OCI-LY1 (cell line): ENCODE data around the gene POLA2.
"Not testable (repeated sequence)": the region's sequence is repeated elsewhere in the genome, so short reads cannot be mapped to it uniquely, and the experiment has no call there.

ENCODE experiments used
- H2AFZ ChIP-seq: fragments of 200-600 bp; sonication (generic), shearing (Covaris generic); 2 replicates; pipeline ENCODE4 v1.6.0; 2014; ENCODE audit warnings: antibody characterized with exemption, mild to moderate bottlenecking, low read length
- H3F3A ChIP-seq: fragments of 200-600 bp; sonication (generic), shearing (Covaris generic); 2 replicates; pipeline ENCODE4 v1.6.0; 2014; ENCODE audit warnings: mild to moderate bottlenecking, antibody characterized with exemption, low read length, moderate library complexity; ENCODE audit not compliant: insufficient read depth
- H3K27ac ChIP-seq: fragments of 200-600 bp; sonication (generic); 2 replicates; pipeline ENCODE4 v1.5.1; 2014; ENCODE audit warnings: low read length, mixed run types, mild to moderate bottlenecking, low read depth; ENCODE audit not compliant: poor library complexity, severe bottlenecking
- H3K27me3 ChIP-seq: fragments of 200-600 bp; sonication (generic); 2 replicates; pipeline ENCODE4 v1.6.0; 2014; ENCODE audit warnings: antibody characterized with exemption, mild to moderate bottlenecking, low read length, moderate library complexity; ENCODE audit not compliant: insufficient read depth
- H3K36me3 ChIP-seq: fragments of 200-600 bp; sonication (generic); 2 replicates; pipeline ENCODE4 v1.6.1; 2014; ENCODE audit warnings: mild to moderate bottlenecking, antibody characterized with exemption, low read length, moderate library complexity, mixed read lengths; ENCODE audit not compliant: insufficient read depth
- H3K4me1 ChIP-seq: fragments of 200-600 bp; sonication (generic); 2 replicates; pipeline ENCODE4 v1.5.1; 2014; ENCODE audit warnings: mild to moderate bottlenecking, low read length, moderate library complexity; ENCODE audit not compliant: insufficient read depth, severe bottlenecking
- H3K4me2 ChIP-seq: fragments of 200-600 bp; sonication (generic), shearing (Covaris generic); 2 replicates; pipeline ENCODE4 v1.6.1; 2014; ENCODE audit warnings: low read length
- H3K4me3 ChIP-seq: fragments of 200-600 bp; sonication (generic); 2 replicates; pipeline ENCODE4 v1.5.1; 2014; ENCODE audit warnings: low read length, low read depth, mild to moderate bottlenecking, mixed read lengths; ENCODE audit not compliant: poor library complexity, severe bottlenecking
- H3K79me2 ChIP-seq: fragments of 200-600 bp; shearing (Covaris generic); 2 replicates; pipeline ENCODE4 v1.6.1; 2016; ENCODE audit warnings: mixed run types, low read length, mixed read lengths; ENCODE audit not compliant: insufficient read depth
- H3K9ac ChIP-seq: fragments of 200-600 bp; sonication (generic), shearing (Covaris generic); 2 replicates; pipeline ENCODE4 v1.6.1; 2014; ENCODE audit warnings: mild to moderate bottlenecking, low read length, mixed read lengths
- H3K9me2 ChIP-seq: fragments of 200-600 bp; sonication (generic), shearing (Covaris generic); 2 replicates; pipeline ENCODE4 v1.6.1; 2014; ENCODE audit warnings: low read depth, mild to moderate bottlenecking, low read length, mixed read lengths
- H3K9me3 ChIP-seq: fragments of 200-600 bp; shearing (Covaris generic); 2 replicates; pipeline ENCODE4 v1.6.1; 2014; ENCODE audit warnings: low read length, mixed read lengths
- H4K20me1 ChIP-seq: fragments of 200-600 bp; sonication (generic), shearing (Covaris generic); 2 replicates; pipeline ENCODE4 v1.6.0; 2016; ENCODE audit warnings: mild to moderate bottlenecking, low read length; ENCODE audit not compliant: insufficient read depth
- EZH2 ChIP-seq: fragments of 200-600 bp; sonication (generic), shearing (Covaris generic); IDR thresholded peaks from 2 replicates; pipeline ENCODE4 v1.8.0; 2017; ENCODE audit warnings: borderline replicate concordance, mixed run types, mild to moderate bottlenecking, antibody characterized with exemption, low read length, moderate library complexity, mixed read lengths
- TF ChIP-seq, protein P1 (sequence below): fragments of 200-600 bp; sonication (generic), shearing (Covaris generic); IDR thresholded peaks from 2 replicates; pipeline ENCODE4 v1.5.1; 2017; ENCODE audit warnings: mild to moderate bottlenecking, antibody characterized with exemption, low read length, moderate library complexity, mixed read lengths

Gene POLA2

DNA sequence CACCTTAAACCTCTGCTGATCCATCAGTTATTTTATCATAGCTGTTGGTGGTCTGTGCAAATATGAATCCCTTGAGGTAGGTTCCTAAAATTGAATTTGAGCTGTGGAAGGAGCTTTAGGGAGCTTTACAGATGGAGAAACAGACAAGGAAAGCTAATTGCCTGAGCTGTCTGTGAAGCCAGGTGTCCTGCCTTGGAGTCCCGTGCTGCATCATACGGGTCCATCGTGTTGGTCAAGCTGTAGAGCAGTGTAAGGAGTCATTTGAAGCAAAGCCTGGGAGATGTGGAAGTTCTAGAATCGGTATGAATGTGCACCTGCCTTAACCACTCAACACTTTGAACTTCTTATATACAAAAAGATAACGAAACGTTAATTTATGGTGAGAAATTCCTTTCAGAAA is 1.0 kb downstream of the POLA2 start:
- H3K36me3 ChIP-seq: peaks cover 34% of the 10 kb centered on the region
- H3K4me2 ChIP-seq: peak overlapping the region; percentile 91
- peak overlapping the region; percentile 95 for H3K4me3 ChIP-seq
- no peaks in the 10 kb centered on the region for H4K20me1 ChIP-seq
- H3K9me2 ChIP-seq: no peaks in the 10 kb centered on the region
- peaks cover 27% of the 10 kb centered on the region for H3K79me2 ChIP-seq
- no peak overlapping the region for H2AFZ ChIP-seq
- H3K4me1 ChIP-seq: peaks cover 30% of the 10 kb centered on the region
- H3K27me3 ChIP-seq: no peaks in the 10 kb centered on the region
- peak overlapping the region; percentile 48 for H3K27ac ChIP-seq
- peak overlapping the region; percentile 98 for H3K9ac ChIP-seq
- no peaks in the 10 kb centered on the region for H3K9me3 ChIP-seq
- H3F3A ChIP-seq: peaks cover 5% of the 10 kb centered on the region; the same call in 1 of the 2 replicates
- TF ChIP-seq, protein P1, sequence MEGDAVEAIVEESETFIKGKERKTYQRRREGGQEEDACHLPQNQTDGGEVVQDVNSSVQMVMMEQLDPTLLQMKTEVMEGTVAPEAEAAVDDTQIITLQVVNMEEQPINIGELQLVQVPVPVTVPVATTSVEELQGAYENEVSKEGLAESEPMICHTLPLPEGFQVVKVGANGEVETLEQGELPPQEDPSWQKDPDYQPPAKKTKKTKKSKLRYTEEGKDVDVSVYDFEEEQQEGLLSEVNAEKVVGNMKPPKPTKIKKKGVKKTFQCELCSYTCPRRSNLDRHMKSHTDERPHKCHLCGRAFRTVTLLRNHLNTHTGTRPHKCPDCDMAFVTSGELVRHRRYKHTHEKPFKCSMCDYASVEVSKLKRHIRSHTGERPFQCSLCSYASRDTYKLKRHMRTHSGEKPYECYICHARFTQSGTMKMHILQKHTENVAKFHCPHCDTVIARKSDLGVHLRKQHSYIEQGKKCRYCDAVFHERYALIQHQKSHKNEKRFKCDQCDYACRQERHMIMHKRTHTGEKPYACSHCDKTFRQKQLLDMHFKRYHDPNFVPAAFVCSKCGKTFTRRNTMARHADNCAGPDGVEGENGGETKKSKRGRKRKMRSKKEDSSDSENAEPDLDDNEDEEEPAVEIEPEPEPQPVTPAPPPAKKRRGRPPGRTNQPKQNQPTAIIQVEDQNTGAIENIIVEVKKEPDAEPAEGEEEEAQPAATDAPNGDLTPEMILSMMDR: no peak
- TF ChIP-seq EZH2: no peak

- Histone ChIP-seq H3K36me3 (peaks cover 50% of the 10 kb centered on the region), H3K79me2 (peaks cover 27% of the 10 kb centered on the region), H3K4me1 (peaks cover 30% of the 10 kb centered on the region)
- H3K9ac ChIP-seq, H3K27me3 ChIP-seq, H3K4me2 ChIP-seq, H4K20me1 ChIP-seq, H3K4me3 ChIP-seq, H2AFZ ChIP-seq, H3K9me2 ChIP-seq, H3K27ac ChIP-seq, H3K9me3 ChIP-seq, H3F3A ChIP-seq: not testable (repeated sequence)
These were observed 3.0 kb downstream of the POLA2 start for GRCh38 chr11:65264747-65265146.

GRCh38 chr11:65266210-65266609 is 4.4 kb downstream of the POLA2 start:
- no peaks in the 10 kb centered on the region for H3K27me3 ChIP-seq
- peaks cover 25% of the 10 kb centered on the region for H3K4me1 ChIP-seq
- no peak overlapping the region for H3K4me2 ChIP-seq
- peaks cover 65% of the 10 kb centered on the region for H3K36me3 ChIP-seq
- H3F3A ChIP-seq: no peaks in the 10 kb centered on the region
- H4K20me1 ChIP-seq: no peaks in the 10 kb centered on the region
- no peak overlapping the region for H3K9ac ChIP-seq
- H3K9me2 ChIP-seq: no peaks in the 10 kb centered on the region
- H3K9me3 ChIP-seq: no peaks in the 10 kb centered on the region
- H3K27ac ChIP-seq: no peak overlapping the region
- peaks cover 27% of the 10 kb centered on the region for H3K79me2 ChIP-seq
- H3K4me3 ChIP-seq: no peak overlapping the region
- no peak overlapping the region for H2AFZ ChIP-seq
- TF ChIP-seq, protein P1: peak; percentile 65
- no peak for TF ChIP-seq EZH2

DNA sequence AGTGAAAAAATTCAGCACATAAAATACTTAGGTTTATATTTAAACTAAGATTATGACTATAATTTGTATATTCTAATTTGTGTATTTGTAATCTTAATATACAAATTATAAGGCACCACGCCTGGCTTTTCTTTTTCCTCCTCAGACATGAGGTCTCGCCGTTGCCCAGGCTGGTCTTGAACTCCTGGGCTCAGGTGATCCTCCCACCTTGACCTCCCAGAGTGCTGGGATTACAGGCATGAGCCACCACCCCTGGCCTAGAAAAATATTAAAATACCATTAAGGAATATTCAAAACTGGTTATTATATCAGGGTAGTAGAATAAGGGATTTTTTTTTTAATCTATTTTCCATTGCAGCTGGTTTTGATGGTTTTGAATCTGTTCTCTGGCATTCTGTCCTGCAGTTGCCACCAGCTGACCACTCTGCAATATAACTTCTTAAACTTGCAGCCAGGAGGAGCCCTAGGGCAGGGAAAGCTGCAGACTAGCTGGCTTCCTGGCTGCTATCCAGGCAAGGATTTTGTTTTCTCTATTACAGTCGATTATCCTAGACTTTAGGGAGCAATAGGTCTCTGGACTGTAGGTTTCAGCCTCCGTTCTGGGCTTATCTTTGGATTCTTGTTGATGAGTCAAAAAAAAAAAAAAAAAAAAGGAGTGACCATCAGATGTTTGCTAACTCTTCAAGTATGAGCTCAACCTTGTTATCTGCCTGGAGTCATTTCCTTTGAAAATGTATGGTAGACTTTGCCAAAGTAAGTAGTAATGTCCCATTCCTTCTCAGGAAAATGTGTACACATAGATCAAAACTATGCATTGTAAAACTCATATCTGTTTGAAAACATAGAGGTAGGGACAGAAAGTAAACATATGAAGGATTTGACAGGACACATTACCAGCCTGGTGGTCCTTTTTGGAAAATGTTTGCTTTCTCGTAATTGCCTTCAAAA is 13.2 kb downstream of the POLA2 start:
- Histone ChIP-seq H3F3A (no peaks in the 10 kb centered on the region), H3K4me3 (no peak overlapping the region), H3K4me1 (no peaks in the 10 kb centered on the region), H3K9me3 (no peaks in the 10 kb centered on the region), H2AFZ (no peak overlapping the region), H3K9ac (no peak overlapping the region), H4K20me1 (no peaks in the 10 kb centered on the region), H3K79me2 (no peaks in the 10 kb centered on the region), H3K36me3 (peaks cover 75% of the 10 kb centered on the region), H3K27ac (no peak overlapping the region), H3K9me2 (no peaks in the 10 kb centered on the region), H3K4me2 (no peak overlapping the region), H3K27me3 (no peaks in the 10 kb centered on the region)
- no peak for TF ChIP-seq EZH2
- TF ChIP-seq, protein P1: peak; percentile 54
